Endodermal cell (in vitro differentiated cells): ENCODE results near the gene ICAM2. TPM values are rescaled to one million over a fixed set of nuclear protein-coding genes. Genes with fewer than 3 reads are reported as not detected.

Experiments used
- DNase-seq: peaks from one replicate; pipeline ENCODE4 v3.0.0-alpha.2; 2017
- H3K27ac ChIP-seq: 2 replicates; pipeline ENCODE4 v1.5.1; 2013; ENCODE audit warnings: mild to moderate bottlenecking, low read depth, low read length, moderate library complexity
- H3K27me3 ChIP-seq: 2 replicates; pipeline ENCODE4 v1.6.1; 2013; ENCODE audit warnings: mild to moderate bottlenecking, low read length, moderate library complexity; ENCODE audit not compliant: insufficient read depth, control insufficient read depth, poor library complexity, severe bottlenecking
- H3K36me3 ChIP-seq: 2 replicates; pipeline ENCODE4 v1.7.0; 2013; ENCODE audit warnings: mild to moderate bottlenecking, low read length, moderate library complexity; ENCODE audit not compliant: control insufficient read depth, insufficient read depth
- H3K4me1 ChIP-seq: one replicate; pipeline ENCODE4 v1.7.0; 2013; ENCODE audit warnings: low read length; ENCODE audit not compliant: control insufficient read depth, insufficient read depth
- H3K4me3 ChIP-seq: 2 replicates; pipeline ENCODE4 v1.5.1; 2013; ENCODE audit warnings: mild to moderate bottlenecking, low read length, moderate library complexity
- H3K9ac ChIP-seq: 2 replicates; pipeline ENCODE4 v1.6.1; 2013; ENCODE audit warnings: mild to moderate bottlenecking, low read length, moderate library complexity; ENCODE audit not compliant: poor library complexity, severe bottlenecking; ENCODE audit errors: extremely low read depth
- H3K9me3 ChIP-seq: 2 replicates; pipeline ENCODE4 v1.6.1; 2013; ENCODE audit warnings: mild to moderate bottlenecking, low read length, moderate library complexity; ENCODE audit not compliant: control insufficient read depth
- H3K27ac Mint-ChIP-seq: 2 replicates; pipeline ENCODE4 v1.8.0; 2020; ENCODE audit warnings: mixed read lengths
- H3K27me3 Mint-ChIP-seq: 2 replicates; pipeline ENCODE4 v1.8.0; 2021; ENCODE audit warnings: mild to moderate bottlenecking, mixed read lengths; ENCODE audit not compliant: insufficient read depth
- H3K36me3 Mint-ChIP-seq: 2 replicates; pipeline ENCODE4 v1.8.0; 2020; ENCODE audit warnings: low read depth, mixed read lengths
- H3K4me1 Mint-ChIP-seq: 2 replicates; pipeline ENCODE4 v1.8.0; 2020; ENCODE audit warnings: mixed read lengths
- H3K4me3 Mint-ChIP-seq: 2 replicates; pipeline ENCODE4 v1.8.0; 2020; ENCODE audit warnings: mild to moderate bottlenecking, moderate library complexity, mixed read lengths
- H3K9me3 Mint-ChIP-seq: 2 replicates; pipeline ENCODE4 v1.8.0; 2020; ENCODE audit warnings: mild to moderate bottlenecking, mixed read lengths
- CTCF ChIP-seq: fragments of 200-600 bp; sonication (generic); conservative IDR thresholded peaks from 2 replicates; pipeline ENCODE4 v1.5.0; 2021; ENCODE audit warnings: antibody characterized with exemption, mild to moderate bottlenecking
- WGBS, 2 experiments: methylation state at CpG; one replicate each; pipeline versions ENCODE4 v1.1.5 to v1.1.7; 2013; ENCODE audit warnings: missing lambda C conversion rate in 2 of 2, mixed read lengths in 1 of 2; ENCODE audit not compliant: insufficient coverage in 1 of 2, insufficient read length in 1 of 2; 5-methylcytosine and 5-hydroxymethylcytosine counted together
- total RNA-seq, 2 donors: library from RNA; stranded (reverse); fragmentation: NEBNext Ultra II Directional in 1 of 2; extraction: Animal tissue kit (Norgen Biotek cat#: 25700) in 1 of 2; gene quantifications; 2 replicates in 1 of 2; 3 replicates in 1 of 2; pipeline ENCODE4 v1.2.1, GENCODE V29; 2021

Gene ICAM2
- total RNA-seq, 2 donors from 2014 or later = 0.75 TPM; not detected in 1

- Mint-ChIP-seq H3K9me3 (no peaks in the 10 kb centered on the region), H3K27me3 (no peaks in the 10 kb centered on the region), H3K36me3 (peaks cover 60% of the 10 kb centered on the region), H3K4me3 (no peak overlapping the region), H3K4me1 (peaks cover 8% of the 10 kb centered on the region), H3K27ac (no peak overlapping the region)
- no peaks in the 10 kb centered on the region for H3K9me3 ChIP-seq
- H3K36me3 ChIP-seq = peaks cover 36% of the 10 kb centered on the region
- no peaks in the 10 kb centered on the region for H3K27me3 ChIP-seq
- DNase-seq = no peak
- no peak overlapping the region for H3K27ac ChIP-seq
- 89 to 100% methylated on average over 1 of the region's 1 CpG for WGBS, 2 experiments
- H3K4me3 ChIP-seq = no peak overlapping the region
- H3K9ac ChIP-seq = no peak overlapping the region
- no peak for TF ChIP-seq CTCF
- H3K4me1 ChIP-seq = no peaks in the 10 kb centered on the region
Observed at GRCh38 chr17:64051153-64051552, 30.7 kb upstream of the ICAM2 start.

GRCh38 chr17:64048805-64049204 is 28.4 kb upstream of the ICAM2 start:
- Mint-ChIP-seq H3K27me3 (no peaks in the 10 kb centered on the region), H3K27ac (no peak overlapping the region), H3K4me3 (no peak overlapping the region), H3K9me3 (no peaks in the 10 kb centered on the region), H3K4me1 (peaks cover 3% of the 10 kb centered on the region), H3K36me3 (peaks cover 68% of the 10 kb centered on the region)
- H3K27ac ChIP-seq = no peak overlapping the region
- H3K9ac ChIP-seq = no peak overlapping the region
- no peak for DNase-seq
- H3K4me3 ChIP-seq = no peak overlapping the region
- TF ChIP-seq CTCF = no peak
- H3K36me3 ChIP-seq = peaks cover 27% of the 10 kb centered on the region
- WGBS, 2 experiments = 91 to 97% methylated on average over 7 to 9 of the region's 9 CpGs
- no peaks in the 10 kb centered on the region for H3K9me3 ChIP-seq
- no peaks in the 10 kb centered on the region for H3K27me3 ChIP-seq
- no peaks in the 10 kb centered on the region for H3K4me1 ChIP-seq

GRCh38 chr17:64045176-64045575 is 24.7 kb upstream of the ICAM2 start:
- whole genome bisulfite sequencing, 2 experiments = 84 to 85% methylated on average over 10 to 13 of the region's 13 CpGs
- Histone ChIP-seq H3K36me3 (peaks cover 23% of the 10 kb centered on the region), H3K9me3 (no peaks in the 10 kb centered on the region), H3K9ac (no peak overlapping the region), H3K27me3 (no peaks in the 10 kb centered on the region), H3K4me1 (no peaks in the 10 kb centered on the region), H3K27ac (no peak overlapping the region), H3K4me3 (no peak overlapping the region)
- DNase-seq = no peak
- TF ChIP-seq CTCF = no peak
- H3K36me3 Mint-ChIP-seq = peaks cover 49% of the 10 kb centered on the region
- no peaks in the 10 kb centered on the region for H3K27me3 Mint-ChIP-seq
- no peak overlapping the region for H3K4me3 Mint-ChIP-seq
- H3K9me3 Mint-ChIP-seq = no peaks in the 10 kb centered on the region
- H3K4me1 Mint-ChIP-seq = peaks cover 5% of the 10 kb centered on the region
- no peak overlapping the region for H3K27ac Mint-ChIP-seq
